ENCODE measurements around the gene TRPT1.
A peak's percentile ranks its signal among the peaks of the same experiment; 100 is the strongest.

Gene TRPT1

GRCh38 chr11:64244107-64244506 lies 18.1 kb upstream of the TRPT1 start:
- DNase-seq: no peak

GRCh38 chr11:64243236-64243854 lies 17.4 kb upstream of the TRPT1 start:
- no peak for DNase-seq

- peak; percentile 82 for DNase-seq
Measured at GRCh38 chr11:64241491-64242374, 15.7 kb upstream of the TRPT1 start.

GRCh38 chr11:64241241-64241490 lies 15.2 kb upstream of the TRPT1 start:
- no peak for DNase-seq

GRCh38 chr11:64240435-64241240 lies 14.7 kb upstream of the TRPT1 start, which contains the start of gene FKBP2:
FKBP2 (plus strand) TSS chr11:64241095; CDS start chr11:64242388, 1,293 bp downstream.
- peak; percentile 67 for DNase-seq

- no peak for DNase-seq
Measured at GRCh38 chr11:64239662-64240434, 13.9 kb upstream of the TRPT1 start.

GRCh38 chr11:64238999-64239398 lies 13.0 kb upstream of the TRPT1 start:
- DNase-seq: no peak

GRCh38 chr11:64238076-64238475 lies 12.1 kb upstream of the TRPT1 start:
- DNase-seq: no peak

GRCh38 chr11:64237484-64237951 lies 11.5 kb upstream of the TRPT1 start:
- DNase-seq: no peak

GRCh38 chr11:64235437-64236161 lies 9.6 kb upstream of the TRPT1 start:
- DNase-seq: no peak

- DNase-seq: no peak
Measured at GRCh38 chr11:64234647-64235379, 8.8 kb upstream of the TRPT1 start.

- DNase-seq: no peak
Measured at GRCh38 chr11:64233913-64234586, 8.1 kb upstream of the TRPT1 start, which contains the start of gene VEGFB. VEGFB (plus strand) TSS chr11:64234584; CDS start chr11:64234834, 250 bp downstream.

GRCh38 chr11:64232967-64233315 lies 7.0 kb upstream of the TRPT1 start:
- no peak for DNase-seq

GRCh38 chr11:64232182-64232966 lies 6.4 kb upstream of the TRPT1 start:
- DNase-seq: no peak

- no peak for DNase-seq
Measured at GRCh38 chr11:64231546-64231945, 5.6 kb upstream of the TRPT1 start.

GRCh38 chr11:64230985-64231365 lies 5.0 kb upstream of the TRPT1 start:
- no peak for DNase-seq

- DNase-seq: peak; percentile 64
Measured at GRCh38 chr11:64230171-64230984, 4.4 kb upstream of the TRPT1 start, which contains the start of gene DNAJC4. DNAJC4 (plus strand) TSS chr11:64230548; CDS start chr11:64230855, 307 bp downstream.

GRCh38 chr11:64229744-64230170 lies 3.8 kb upstream of the TRPT1 start:
- DNase-seq: no peak
